H9 (cell line): ENCODE results near the gene MYO10. TPM values are rescaled to one million over a fixed set of nuclear protein-coding genes. Genes with fewer than 3 reads are reported as not detected.
A peak's percentile ranks its signal among the peaks of the same experiment; 100 is the strongest.

ENCODE experiments used
- DNase-seq: peaks from one replicate; pipeline ENCODE4 v3.0.0-alpha.2; 2017
- H2AFZ ChIP-seq: one replicate; pipeline ENCODE4 v1.6.1; 2013; ENCODE audit warnings: mild to moderate bottlenecking, low read length, control low read depth, moderate library complexity
- H2AK5ac ChIP-seq: 2 replicates; pipeline ENCODE4 v1.6.1; 2013; ENCODE audit warnings: low read length, control low read depth, mixed read lengths; ENCODE audit not compliant: insufficient read length
- H2BK120ac ChIP-seq: one replicate; pipeline ENCODE4 v1.6.1; 2013; ENCODE audit warnings: low read depth, mild to moderate bottlenecking, low read length, control low read depth, inconsistent platforms; ENCODE audit not compliant: poor library complexity, severe bottlenecking
- H2BK12ac ChIP-seq: 2 replicates; pipeline ENCODE4 v1.6.1; 2013; ENCODE audit warnings: low read length, control low read depth, mixed read lengths, low read depth; ENCODE audit not compliant: insufficient read length
- H2BK15ac ChIP-seq: 2 replicates; pipeline ENCODE4 v1.6.1; 2013; ENCODE audit warnings: low read depth, low read length, control low read depth
- H2BK20ac ChIP-seq: one replicate; pipeline ENCODE4 v1.6.1; 2013; ENCODE audit warnings: low read depth, mild to moderate bottlenecking, low read length, control low read depth, inconsistent platforms; ENCODE audit not compliant: poor library complexity, severe bottlenecking
- H2BK5ac ChIP-seq: 2 replicates; pipeline ENCODE4 v1.6.1; 2013; ENCODE audit warnings: low read length, control low read depth, mixed read lengths; ENCODE audit not compliant: insufficient read length
- H3K14ac ChIP-seq: 2 replicates; pipeline ENCODE4 v1.6.1; 2013; ENCODE audit warnings: low read length, control low read depth; ENCODE audit not compliant: insufficient read depth
- H3K18ac ChIP-seq: 2 replicates; pipeline ENCODE4 v1.6.1; 2013; ENCODE audit warnings: low read depth, mild to moderate bottlenecking, mixed read lengths, low read length, control low read depth; ENCODE audit not compliant: insufficient read length
- H3K23ac ChIP-seq: 2 replicates; pipeline ENCODE4 v1.6.1; 2013; ENCODE audit warnings: low read length, control low read depth, mixed read lengths, low read depth; ENCODE audit not compliant: insufficient read length
- H3K23me2 ChIP-seq: 2 replicates; pipeline ENCODE4 v1.6.1; 2013; ENCODE audit warnings: low read depth, mild to moderate bottlenecking, mixed read lengths, low read length, control low read depth; ENCODE audit not compliant: insufficient read length, poor library complexity, severe bottlenecking
- H3K27ac ChIP-seq: 2 replicates; pipeline ENCODE4 v1.5.1; 2013; ENCODE audit warnings: low read length, control low read depth, mixed read lengths, low read depth; ENCODE audit not compliant: insufficient read length
- H3K27me3 ChIP-seq: 2 replicates; pipeline ENCODE4 v1.6.1; 2013; ENCODE audit warnings: low read length, control low read depth, inconsistent platforms; ENCODE audit not compliant: insufficient read depth
- H3K4ac ChIP-seq: 2 replicates; pipeline ENCODE4 v1.6.1; 2013; ENCODE audit warnings: low read depth, mild to moderate bottlenecking, control low read depth, inconsistent platforms, low read length, moderate library complexity
- H3K4me1 ChIP-seq: 2 replicates; pipeline ENCODE4 v1.6.1; 2013; ENCODE audit warnings: low read length, control low read depth, inconsistent platforms; ENCODE audit not compliant: insufficient read depth
- H3K4me2 ChIP-seq: 2 replicates; pipeline ENCODE4 v1.6.1; 2013; ENCODE audit warnings: low read length, control low read depth, mixed read lengths; ENCODE audit not compliant: insufficient read length, insufficient read depth
- H3K56ac ChIP-seq: 2 replicates; pipeline ENCODE4 v1.6.1; 2013; ENCODE audit warnings: low read depth, mild to moderate bottlenecking, mixed read lengths, low read length, control low read depth; ENCODE audit not compliant: insufficient read length
- H3K79me1 ChIP-seq: 2 replicates; pipeline ENCODE4 v1.6.1; 2013; ENCODE audit warnings: low read depth, mild to moderate bottlenecking, moderate library complexity, low read length, control low read depth, inconsistent platforms; ENCODE audit not compliant: insufficient read depth, poor library complexity, severe bottlenecking
- H3K79me2 ChIP-seq: 2 replicates; pipeline ENCODE4 v1.6.1; 2013; ENCODE audit warnings: low read length, control low read depth, inconsistent platforms; ENCODE audit not compliant: insufficient read depth
- H3K9ac ChIP-seq: 2 replicates; pipeline ENCODE4 v1.6.1; 2013; ENCODE audit warnings: low read length, control low read depth, mixed read lengths; ENCODE audit not compliant: insufficient read length; ENCODE audit errors: extremely low read depth
- H3K9me3 ChIP-seq: one replicate; pipeline ENCODE4 v1.6.1; 2013; ENCODE audit warnings: low read depth, low read length, inconsistent platforms; ENCODE audit not compliant: control insufficient read depth
- H3T11ph ChIP-seq: one replicate; pipeline ENCODE4 v1.6.1; 2013; ENCODE audit warnings: mild to moderate bottlenecking, low read length, control low read depth, inconsistent platforms
- H4K20me1 ChIP-seq: one replicate; pipeline ENCODE4 v1.6.1; 2013; ENCODE audit not compliant: control insufficient read depth, insufficient read length, insufficient read depth
- H4K5ac ChIP-seq: 2 replicates; pipeline ENCODE4 v1.6.1; 2013; ENCODE audit warnings: low read depth, mild to moderate bottlenecking, mixed read lengths, low read length, control low read depth; ENCODE audit not compliant: insufficient read length
- H4K8ac ChIP-seq: replicated peaks from 2 replicates; pipeline ENCODE4 v1.6.1; 2013; ENCODE audit warnings: low read length, control low read depth, mixed read lengths, low read depth; ENCODE audit not compliant: insufficient read length
- H4K91ac ChIP-seq: 2 replicates; pipeline ENCODE4 v1.6.1; 2013; ENCODE audit warnings: low read depth, mild to moderate bottlenecking, moderate library complexity, mixed read lengths, low read length, control low read depth; ENCODE audit not compliant: insufficient read length
- H3K27ac Mint-ChIP-seq, 3 experiments: 2 replicates in 2 of 3; 3 replicates in 1 of 3; pipeline ENCODE4 v1.8.0; 2020 to 2021; ENCODE audit warnings: mixed read lengths in 3 of 3, mild to moderate bottlenecking in 1 of 3, moderate library complexity in 1 of 3
- H3K27me3 Mint-ChIP-seq: 2 replicates; pipeline ENCODE4 v1.8.0; 2021; ENCODE audit warnings: low read depth, mild to moderate bottlenecking, moderate library complexity, mixed read lengths
- H3K36me3 Mint-ChIP-seq, 3 experiments: 2 replicates in 2 of 3; 3 replicates in 1 of 3; pipeline ENCODE4 v1.8.0; 2020 to 2021; ENCODE audit warnings: low read depth in 3 of 3, mixed read lengths in 3 of 3; ENCODE audit not compliant: insufficient read depth in 1 of 3
- H3K4me1 Mint-ChIP-seq, 2 experiments: 2 replicates each; pipeline ENCODE4 v1.8.0; 2020; ENCODE audit warnings: mixed read lengths in 2 of 2
- H3K4me3 Mint-ChIP-seq, 2 experiments: 2 replicates in 1 of 2; 3 replicates in 1 of 2; pipeline ENCODE4 v1.8.0; 2020 to 2021; ENCODE audit warnings: mild to moderate bottlenecking in 2 of 2, mixed read lengths in 2 of 2, moderate library complexity in 1 of 2
- H3K9me3 Mint-ChIP-seq, 2 experiments: 2 replicates in 1 of 2; 3 replicates in 1 of 2; pipeline ENCODE4 v1.8.0; 2020; ENCODE audit warnings: mild to moderate bottlenecking in 2 of 2, mixed read lengths in 2 of 2, moderate library complexity in 1 of 2
- WGBS: extraction: QIAGEN DNeasy Blood & Tissue Kit; methylation state at CpG from one replicate; pipeline ENCODE4 v1.1.7; 2013; ENCODE audit warnings: missing lambda C conversion rate, low lambda C conversion rate, mixed read lengths; ENCODE audit not compliant: insufficient read length; ENCODE audit errors: extremely low coverage; 5-methylcytosine and 5-hydroxymethylcytosine counted together
- total RNA-seq: library from RNA; stranded (reverse); gene quantifications from 2 replicates; pipeline ENCODE4 v1.2.1, GENCODE V29; 2021
- TF ChIP-seq, protein P1 (sequence below): fragments of 200-600 bp; sonication (generic); conservative IDR thresholded peaks from 3 replicates; pipeline ENCODE4 v1.8.0; 2021; ENCODE audit warnings: antibody characterized with exemption, mild to moderate bottlenecking

Gene MYO10
- total RNA-seq, 1 experiment from 2014 or later, result 127 TPM

DNA sequence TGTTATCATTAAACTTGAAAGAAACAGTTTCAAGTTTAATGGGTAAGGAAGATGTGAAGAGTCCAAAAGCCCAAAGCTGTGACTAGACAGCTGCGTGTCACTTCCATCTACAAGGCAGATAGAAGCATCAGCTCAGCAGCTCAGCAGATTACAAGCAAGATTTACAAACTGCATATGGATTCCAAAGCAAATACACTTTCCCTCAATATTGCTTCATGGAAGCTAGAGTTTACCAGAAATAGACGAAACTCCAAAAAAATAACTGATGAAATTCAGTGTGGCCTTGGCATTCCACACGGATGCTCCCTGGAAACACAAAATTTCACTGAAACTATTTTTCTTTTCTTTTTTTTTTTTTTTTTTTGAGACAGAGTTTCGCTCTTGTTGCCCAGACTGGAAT, 17.9 kb downstream of the MYO10 start:
- Mint-ChIP-seq H3K4me1 (peaks cover 4 to 16% of the 10 kb centered on the region in 2 experiments), H3K4me3 (no peak overlapping the region), H3K27me3 (no peaks in the 10 kb centered on the region), H3K27ac (peak overlapping the region in 2 of 3 experiments; percentile 55 to 66; a peak in 2 of 7 replicates), H3K9me3 (no peaks in the 10 kb centered on the region), H3K36me3 (peaks cover 0 to 5% (median 3%) of the 10 kb centered on the region in 3 experiments; a peak in 4 of 7 replicates)
- DNase-seq, result no peak
- Histone ChIP-seq H3K27me3 (no peaks in the 10 kb centered on the region), H4K91ac (no peak overlapping the region), H3K4me2 (no peak overlapping the region), H3K23ac (no peak overlapping the region), H2BK15ac (no peak overlapping the region), H3K4ac (no peak overlapping the region), H3T11ph (no peak overlapping the region), H3K56ac (no peak overlapping the region), H3K23me2 (no peaks in the 10 kb centered on the region), H2BK12ac (no peak overlapping the region), H4K20me1 (no peaks in the 10 kb centered on the region), H2BK20ac (no peak overlapping the region), H3K9me3 (no peaks in the 10 kb centered on the region), H3K79me1 (peaks cover 3% of the 10 kb centered on the region), H3K18ac (no peak overlapping the region), H3K14ac (no peak overlapping the region), H2BK120ac (no peak overlapping the region), H4K8ac (no peak overlapping the region), H2AFZ (no peak overlapping the region), H3K4me1 (no peaks in the 10 kb centered on the region), H3K9ac (no peak overlapping the region), H2AK5ac (no peak overlapping the region), H3K27ac (no peak overlapping the region), H4K5ac (no peak overlapping the region), H2BK5ac (no peak overlapping the region), H3K79me2 (peaks cover 3% of the 10 kb centered on the region; the same call in 1 of the 2 replicates)
- no CpG with 5 or more reads among the region's 4 CpGs for WGBS
- TF ChIP-seq, protein P1, sequence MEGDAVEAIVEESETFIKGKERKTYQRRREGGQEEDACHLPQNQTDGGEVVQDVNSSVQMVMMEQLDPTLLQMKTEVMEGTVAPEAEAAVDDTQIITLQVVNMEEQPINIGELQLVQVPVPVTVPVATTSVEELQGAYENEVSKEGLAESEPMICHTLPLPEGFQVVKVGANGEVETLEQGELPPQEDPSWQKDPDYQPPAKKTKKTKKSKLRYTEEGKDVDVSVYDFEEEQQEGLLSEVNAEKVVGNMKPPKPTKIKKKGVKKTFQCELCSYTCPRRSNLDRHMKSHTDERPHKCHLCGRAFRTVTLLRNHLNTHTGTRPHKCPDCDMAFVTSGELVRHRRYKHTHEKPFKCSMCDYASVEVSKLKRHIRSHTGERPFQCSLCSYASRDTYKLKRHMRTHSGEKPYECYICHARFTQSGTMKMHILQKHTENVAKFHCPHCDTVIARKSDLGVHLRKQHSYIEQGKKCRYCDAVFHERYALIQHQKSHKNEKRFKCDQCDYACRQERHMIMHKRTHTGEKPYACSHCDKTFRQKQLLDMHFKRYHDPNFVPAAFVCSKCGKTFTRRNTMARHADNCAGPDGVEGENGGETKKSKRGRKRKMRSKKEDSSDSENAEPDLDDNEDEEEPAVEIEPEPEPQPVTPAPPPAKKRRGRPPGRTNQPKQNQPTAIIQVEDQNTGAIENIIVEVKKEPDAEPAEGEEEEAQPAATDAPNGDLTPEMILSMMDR, result no peak
